ENCODE measurements around the gene SLC1A3.

DNA sequence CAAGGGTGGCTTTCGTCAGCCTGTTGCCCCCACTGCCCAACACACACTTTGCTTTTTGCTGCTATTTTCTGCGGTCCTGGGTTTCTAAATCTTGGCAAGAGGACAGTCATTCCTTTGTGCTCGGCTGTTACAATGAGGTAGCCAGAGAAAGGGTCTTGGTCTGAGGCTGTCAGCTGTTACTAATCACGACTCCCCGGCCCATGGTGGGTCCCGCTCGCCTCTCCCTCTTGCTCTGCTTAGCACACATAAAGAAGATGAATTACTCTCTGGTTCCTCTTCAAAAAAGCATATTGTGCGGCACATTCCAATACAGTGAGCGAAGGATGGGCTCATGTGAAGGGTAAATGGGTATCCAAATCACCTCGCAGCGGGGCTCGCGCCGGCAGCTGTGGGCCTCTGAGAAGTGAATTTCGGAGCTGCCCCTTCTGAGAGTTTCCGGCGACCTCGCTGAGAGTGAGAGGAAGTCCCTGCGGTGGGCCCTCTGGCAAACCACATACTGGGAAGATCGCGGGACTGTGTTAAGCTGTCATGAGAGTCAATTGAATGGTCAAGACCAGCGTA, 56.0 kb downstream of the SLC1A3 start:
- no peak for TF ChIP-seq SNAI2 (CRISPR knock-in tag; IDR thresholded peaks at IDR 0.05)
- no peak for TF ChIP-seq OSR1 (CRISPR knock-in tag; IDR thresholded peaks at IDR 0.05)
- no peak for TF ChIP-seq PPARA (CRISPR knock-in tag; IDR thresholded peaks at IDR 0.05; ENCODE audit: borderline replicate concordance)
- no peak for TF ChIP-seq ZNF8 (CRISPR knock-in tag; IDR thresholded peaks at IDR 0.05)
- TF ChIP-seq, protein P1, sequence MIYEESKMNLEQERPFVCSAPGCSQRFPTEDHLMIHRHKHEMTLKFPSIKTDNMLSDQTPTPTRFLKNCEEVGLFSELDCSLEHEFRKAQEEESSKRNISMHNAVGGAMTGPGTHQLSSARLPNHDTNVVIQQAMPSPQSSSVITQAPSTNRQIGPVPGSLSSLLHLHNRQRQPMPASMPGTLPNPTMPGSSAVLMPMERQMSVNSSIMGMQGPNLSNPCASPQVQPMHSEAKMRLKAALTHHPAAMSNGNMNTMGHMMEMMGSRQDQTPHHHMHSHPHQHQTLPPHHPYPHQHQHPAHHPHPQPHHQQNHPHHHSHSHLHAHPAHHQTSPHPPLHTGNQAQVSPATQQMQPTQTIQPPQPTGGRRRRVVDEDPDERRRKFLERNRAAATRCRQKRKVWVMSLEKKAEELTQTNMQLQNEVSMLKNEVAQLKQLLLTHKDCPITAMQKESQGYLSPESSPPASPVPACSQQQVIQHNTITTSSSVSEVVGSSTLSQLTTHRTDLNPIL (CRISPR knock-in tag; IDR thresholded peaks at IDR 0.05; ENCODE audit: low read depth) = no peak
- TF ChIP-seq ZFP3 (CRISPR knock-in tag; IDR thresholded peaks at IDR 0.05) = no peak
- no peak for TF ChIP-seq TOX (CRISPR knock-in tag; IDR thresholded peaks at IDR 0.05; ENCODE audit: borderline replicate concordance)
- TF ChIP-seq, protein P2, sequence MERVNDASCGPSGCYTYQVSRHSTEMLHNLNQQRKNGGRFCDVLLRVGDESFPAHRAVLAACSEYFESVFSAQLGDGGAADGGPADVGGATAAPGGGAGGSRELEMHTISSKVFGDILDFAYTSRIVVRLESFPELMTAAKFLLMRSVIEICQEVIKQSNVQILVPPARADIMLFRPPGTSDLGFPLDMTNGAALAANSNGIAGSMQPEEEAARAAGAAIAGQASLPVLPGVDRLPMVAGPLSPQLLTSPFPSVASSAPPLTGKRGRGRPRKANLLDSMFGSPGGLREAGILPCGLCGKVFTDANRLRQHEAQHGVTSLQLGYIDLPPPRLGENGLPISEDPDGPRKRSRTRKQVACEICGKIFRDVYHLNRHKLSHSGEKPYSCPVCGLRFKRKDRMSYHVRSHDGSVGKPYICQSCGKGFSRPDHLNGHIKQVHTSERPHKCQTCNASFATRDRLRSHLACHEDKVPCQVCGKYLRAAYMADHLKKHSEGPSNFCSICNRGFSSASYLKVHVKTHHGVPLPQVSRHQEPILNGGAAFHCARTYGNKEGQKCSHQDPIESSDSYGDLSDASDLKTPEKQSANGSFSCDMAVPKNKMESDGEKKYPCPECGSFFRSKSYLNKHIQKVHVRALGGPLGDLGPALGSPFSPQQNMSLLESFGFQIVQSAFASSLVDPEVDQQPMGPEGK (CRISPR knock-in tag; IDR thresholded peaks at IDR 0.05; ENCODE audit: borderline replicate concordance) = no peak
- TF ChIP-seq ESRRG (CRISPR knock-in tag; IDR thresholded peaks at IDR 0.05) = no peak

Measured in SK-N-SH treated with all-trans-retinoic acid at 6 μM for 48 hours (cell line).